Testis (tissue), 2 donors: ENCODE data around the gene GRID1.

Experiments used
- CTCF ChIP-seq, 3 experiments: fragments of 450-650 bp in 2 of 3; fragments of 200-600 bp in 1 of 3; sonication (generic) in 1 of 3; IDR thresholded peaks; one replicate each; pipeline ENCODE4 v1.5.1; 2016 to 2019; ENCODE audit warnings: antibody characterized with exemption in 3 of 3, mild to moderate bottlenecking in 2 of 3, moderate library complexity in 1 of 3
- POLR2A ChIP-seq: fragments of 450-650 bp; IDR thresholded peaks from one replicate; pipeline ENCODE4 v1.6.1; 2017; ENCODE audit warnings: antibody characterized with exemption, mild to moderate bottlenecking, moderate library complexity

GRCh38 chr10:85600744-85601081 is 765.9 kb downstream of the GRID1 start:
- TF ChIP-seq CTCF (IDR thresholded peaks at IDR 0.05) (no peak), POLR2A (no peak)
